GM12891 (cell line): ENCODE data around the gene TTLL7.

Experiments
- PAX5 ChIP-seq: IDR thresholded peaks from 2 replicates; pipeline ENCODE4 v1.6.1; 2011; ENCODE audit warnings: low read length, moderate library complexity, mild to moderate bottlenecking; ENCODE audit not compliant: insufficient read depth, severe bottlenecking
- POLR2A ChIP-seq: IDR thresholded peaks from 2 replicates; pipeline ENCODE4 v1.6.1; 2011; ENCODE audit warnings: low read depth, low read length, control low read depth
- POLR2AphosphoS5 ChIP-seq: IDR thresholded peaks from 2 replicates; pipeline ENCODE4 v1.6.1; 2011; ENCODE audit warnings: low read depth, low read length, control low read depth
- POU2F2 ChIP-seq: IDR thresholded peaks from 2 replicates; pipeline ENCODE4 v1.6.1; 2011; ENCODE audit warnings: low read depth, mild to moderate bottlenecking, control low read depth, low read length, moderate library complexity
- SPI1 ChIP-seq: IDR thresholded peaks from 2 replicates; pipeline ENCODE4 v1.6.1; 2011; ENCODE audit warnings: low read depth, low read length, control low read depth
- TAF1 ChIP-seq: IDR thresholded peaks from 2 replicates; pipeline ENCODE4 v1.6.1; 2011; ENCODE audit warnings: low read depth, low read length, control low read depth

GRCh38 chr1:83998205-83998497, 781 bp downstream of the TTLL7 start:
- TF ChIP-seq POLR2A: no peak
- no peak for TF ChIP-seq POLR2AphosphoS5
- no peak for TF ChIP-seq TAF1
- TF ChIP-seq PAX5: no peak
- TF ChIP-seq SPI1: no peak
- TF ChIP-seq POU2F2: no peak
